CD14-positive monocyte (primary cell): ENCODE measurements around the gene SLC37A1. TPM values are rescaled to one million over a fixed set of nuclear protein-coding genes. Genes with fewer than 3 reads are reported as not detected.

ENCODE experiments used
- DNase-seq, 3 donors: peaks; one replicate each; pipeline ENCODE4 v3.0.0-alpha.2; 2011 to 2022
- H2AFZ ChIP-seq: 2 replicates; pipeline ENCODE4 v1.6.0; 2012; ENCODE audit warnings: mild to moderate bottlenecking, low read depth, low read length, inconsistent platforms; ENCODE audit not compliant: insufficient read depth, poor library complexity, severe bottlenecking
- H3K27ac ChIP-seq, 2 donors: 1 replicate in 1 of 2; 2 replicates in 1 of 2; pipeline ENCODE4 v1.5.1; 2012 to 2013; ENCODE audit warnings: low read length in 2 of 2, control low read depth in 1 of 2, inconsistent platforms in 1 of 2, low read depth in 1 of 2, mild to moderate bottlenecking in 1 of 2
- H3K27me3 ChIP-seq, 2 donors: one replicate each; pipeline versions ENCODE4 v1.6.0 to v1.6.1; 2011 to 2013; ENCODE audit warnings: low read length in 2 of 2; ENCODE audit not compliant: control insufficient read depth in 2 of 2, insufficient read depth in 2 of 2
- H3K36me3 ChIP-seq, 2 donors: replicated peaks in 1 of 2; 1 replicate in 1 of 2; 2 replicates in 1 of 2; pipeline versions ENCODE4 v1.5.1 to v1.6.1; 2012 to 2013; ENCODE audit warnings: low read length in 2 of 2, control low read depth in 1 of 2, inconsistent platforms in 1 of 2, mild to moderate bottlenecking in 1 of 2; ENCODE audit not compliant: insufficient read depth in 2 of 2, control insufficient read depth in 1 of 2
- H3K4me1 ChIP-seq, 2 donors: 1 replicate in 1 of 2; 2 replicates in 1 of 2; pipeline versions ENCODE4 v1.5.1 to v1.6.1; 2012 to 2013; ENCODE audit warnings: low read length in 2 of 2, control low read depth in 1 of 2, inconsistent platforms in 1 of 2, mild to moderate bottlenecking in 1 of 2, moderate library complexity in 1 of 2; ENCODE audit not compliant: insufficient read depth in 2 of 2, control insufficient read depth in 1 of 2
- H3K4me2 ChIP-seq: replicated peaks from 2 replicates; pipeline ENCODE3; 2012; ENCODE audit warnings: low read length, moderate library complexity, mild to moderate bottlenecking; ENCODE audit not compliant: poor library complexity, severe bottlenecking; ENCODE audit errors: extremely low read depth
- H3K4me3 ChIP-seq, 3 experiments: fragments of 200-600 bp in 1 of 3; sonication (generic) in 1 of 3; replicated peaks in 1 of 3; 1 replicate in 2 of 3; 2 replicates in 1 of 3; pipeline ENCODE4 v1.5.1; 2011 to 2013; ENCODE audit warnings: low read length in 3 of 3, mild to moderate bottlenecking in 3 of 3, control low read depth in 2 of 3, low read depth in 2 of 3, inconsistent platforms in 1 of 3, moderate library complexity in 1 of 3
- H3K79me2 ChIP-seq: 2 replicates; pipeline ENCODE4 v1.6.0; 2012; ENCODE audit warnings: mild to moderate bottlenecking, control low read depth, inconsistent platforms, low read length, moderate library complexity; ENCODE audit not compliant: insufficient read depth
- H3K9ac ChIP-seq: 2 replicates; pipeline ENCODE4 v1.6.0; 2017; ENCODE audit warnings: low read length, mild to moderate bottlenecking; ENCODE audit not compliant: insufficient read depth, poor library complexity, severe bottlenecking
- H3K9me3 ChIP-seq, 2 donors: replicated peaks in 1 of 2; 1 replicate in 1 of 2; 2 replicates in 1 of 2; pipeline versions ENCODE4 v1.5.1 to v1.6.1; 2012 to 2013; ENCODE audit warnings: low read length in 2 of 2, control low read depth in 1 of 2; ENCODE audit not compliant: control insufficient read depth in 1 of 2, insufficient read depth in 1 of 2
- H4K20me1 ChIP-seq: 2 replicates; pipeline ENCODE4 v1.6.0; 2012; ENCODE audit warnings: mild to moderate bottlenecking, low read length, control low read depth, moderate library complexity; ENCODE audit not compliant: insufficient read depth
- H3K27ac Mint-ChIP-seq, 7 donors: one replicate each; pipeline ENCODE4 v1.8.0; 2020; ENCODE audit warnings: mild to moderate bottlenecking in 7 of 7, mixed read lengths in 7 of 7, moderate library complexity in 6 of 7, inconsistent platforms in 2 of 7
- H3K27me3 Mint-ChIP-seq, 3 donors: one replicate each; pipeline ENCODE4 v1.8.0; 2021 to 2022; ENCODE audit warnings: low read depth in 3 of 3, mild to moderate bottlenecking in 3 of 3, mixed read lengths in 3 of 3, moderate library complexity in 3 of 3, inconsistent platforms in 1 of 3
- H3K36me3 Mint-ChIP-seq, 2 donors: one replicate each; pipeline ENCODE4 v1.8.0; 2020; ENCODE audit warnings: mixed read lengths in 2 of 2, inconsistent platforms in 1 of 2, mild to moderate bottlenecking in 1 of 2
- H3K4me1 Mint-ChIP-seq: one replicate; pipeline ENCODE4 v1.8.0; 2020; ENCODE audit warnings: mild to moderate bottlenecking, mixed read lengths
- H3K4me3 Mint-ChIP-seq, 2 donors: one replicate each; pipeline ENCODE4 v1.8.0; 2020; ENCODE audit warnings: mild to moderate bottlenecking in 2 of 2, mixed read lengths in 2 of 2, moderate library complexity in 1 of 2
- H3K9me3 Mint-ChIP-seq, 7 donors: one replicate each; pipeline ENCODE4 v1.8.0; 2020 to 2022; ENCODE audit warnings: mixed read lengths in 7 of 7, mild to moderate bottlenecking in 6 of 7, moderate library complexity in 6 of 7, inconsistent platforms in 2 of 7
- WGBS: methylation state at CpG from one replicate; pipeline ENCODE4 v1.1.5; 2013; ENCODE audit warnings: missing lambda C conversion rate; ENCODE audit not compliant: insufficient coverage; 5-methylcytosine and 5-hydroxymethylcytosine counted together
- intact Hi-C, 2 donors: fragments of 100-400 bp; cut with micrococcal nuclease; formaldehyde crosslinking; loops; one replicate each; pipeline versions ENCODE4 v1.15.0 to v1.15.1; 2023
- polyA plus RNA-seq, 3 donors: library from polyadenylated mRNA; depleted of rRNA in 1 of 3; unstranded in 2 of 3; stranded (reverse) in 1 of 3; fragments of 300-500 nt in 2 of 3; fragments of >200 nt in 1 of 3; fragmentation: Illumina TruSeq in 2 of 3; gene quantifications; 1 replicate in 2 of 3; 2 replicates in 1 of 3; pipeline ENCODE4 v1.2.3, GENCODE V29; 2012 to 2021
- TF ChIP-seq, protein P1 (sequence below): fragments of 200-600 bp; IDR thresholded peaks from one replicate; pipeline ENCODE4 v1.8.0; 2022; ENCODE audit warnings: antibody characterized with exemption, mild to moderate bottlenecking

The SLC37A1 gene
- polyA plus RNA-seq, 3 donors: 2.7 to 12.4 (median 4.3) TPM

DNA sequence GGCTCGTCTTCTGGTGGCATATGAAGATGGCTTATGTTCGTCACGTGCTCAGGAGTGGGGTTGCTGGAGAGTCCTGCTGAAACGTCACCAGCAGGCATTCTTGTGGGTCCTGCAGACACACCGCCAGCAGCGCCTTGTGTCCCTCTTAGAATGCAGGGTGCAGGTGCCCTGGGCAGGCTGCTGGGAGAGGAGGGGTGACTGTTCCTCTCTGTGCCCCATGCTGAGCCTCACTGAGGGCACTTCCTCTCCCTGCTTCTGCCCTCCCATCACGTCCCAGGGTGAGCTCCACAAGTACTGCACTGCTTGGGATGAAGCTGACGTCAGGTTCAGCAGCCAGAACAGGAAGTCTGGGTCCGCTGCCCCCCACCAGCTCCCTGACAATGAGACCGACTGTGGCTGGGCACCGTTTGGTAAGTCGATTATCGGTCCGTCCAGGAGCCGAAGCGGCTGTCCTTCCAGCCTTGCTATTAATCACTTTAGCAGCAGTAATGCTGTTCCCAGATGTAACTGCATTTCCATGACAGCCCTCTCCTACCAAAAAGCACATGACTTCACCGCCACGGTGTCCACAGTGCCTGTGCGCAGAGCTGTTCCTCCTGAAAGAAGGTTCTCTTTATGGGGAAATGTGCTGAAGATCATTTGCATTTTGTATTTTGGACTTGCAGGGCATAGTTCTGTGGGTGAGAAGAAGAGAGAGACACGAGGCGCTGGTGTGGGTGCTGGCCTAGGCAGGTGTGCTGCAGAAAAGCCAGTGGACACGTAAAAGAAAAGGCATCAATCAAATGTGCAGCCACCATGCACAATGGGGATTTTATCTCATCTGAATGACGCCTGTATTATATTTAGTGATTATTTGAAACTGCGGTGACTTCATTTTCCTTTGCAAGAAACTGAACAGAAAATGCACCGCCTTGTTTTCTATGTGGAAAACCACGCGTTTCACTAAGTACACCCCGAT is 21.0 kb downstream of the SLC37A1 start:
- WGBS: 19% methylated on average over 22 of the region's 28 CpGs
- Histone ChIP-seq H3K4me2 (peak overlapping the region; percentile 68), H2AFZ (peak overlapping the region; percentile 71), H3K9me3 (no peaks in the 10 kb centered on the region), H3K4me3 (peak overlapping the region in 1 of 3 experiments; percentile 59), H3K27me3 (no peaks in the 10 kb centered on the region), H4K20me1 (no peaks in the 10 kb centered on the region), H3K79me2 (no peaks in the 10 kb centered on the region), H3K9ac (no peak overlapping the region), H3K4me1 (peaks cover 25 to 31% of the 10 kb centered on the region in 2 donors), H3K27ac (peak overlapping the region in 1 of 2 donors; percentile 45), H3K36me3 (peaks cover 12 to 58% of the 10 kb centered on the region in 2 donors)
- Mint-ChIP-seq H3K36me3 (peaks cover 47 to 48% of the 10 kb centered on the region in 2 donors), H3K27ac (peak overlapping the region; percentile 22 to 85 (median 66)), H3K9me3 (peaks cover 0 to 2% (median 0%) of the 10 kb centered on the region in 7 donors), H3K27me3 (peaks cover 0 to 3% (median 0%) of the 10 kb centered on the region in 3 donors), H3K4me3 (peak overlapping the region; percentile 72 to 92), H3K4me1 (peaks cover 32% of the 10 kb centered on the region)
- intact Hi-C loops: loop anchor here in 1 of 2 donors (5.0 kb wide), 1 partner anchor 37 kb away; the partner anchor contains the start of gene RSPH1
- DNase-seq: peak; percentile 47 to 66 (median 56)
- TF ChIP-seq, protein P1, sequence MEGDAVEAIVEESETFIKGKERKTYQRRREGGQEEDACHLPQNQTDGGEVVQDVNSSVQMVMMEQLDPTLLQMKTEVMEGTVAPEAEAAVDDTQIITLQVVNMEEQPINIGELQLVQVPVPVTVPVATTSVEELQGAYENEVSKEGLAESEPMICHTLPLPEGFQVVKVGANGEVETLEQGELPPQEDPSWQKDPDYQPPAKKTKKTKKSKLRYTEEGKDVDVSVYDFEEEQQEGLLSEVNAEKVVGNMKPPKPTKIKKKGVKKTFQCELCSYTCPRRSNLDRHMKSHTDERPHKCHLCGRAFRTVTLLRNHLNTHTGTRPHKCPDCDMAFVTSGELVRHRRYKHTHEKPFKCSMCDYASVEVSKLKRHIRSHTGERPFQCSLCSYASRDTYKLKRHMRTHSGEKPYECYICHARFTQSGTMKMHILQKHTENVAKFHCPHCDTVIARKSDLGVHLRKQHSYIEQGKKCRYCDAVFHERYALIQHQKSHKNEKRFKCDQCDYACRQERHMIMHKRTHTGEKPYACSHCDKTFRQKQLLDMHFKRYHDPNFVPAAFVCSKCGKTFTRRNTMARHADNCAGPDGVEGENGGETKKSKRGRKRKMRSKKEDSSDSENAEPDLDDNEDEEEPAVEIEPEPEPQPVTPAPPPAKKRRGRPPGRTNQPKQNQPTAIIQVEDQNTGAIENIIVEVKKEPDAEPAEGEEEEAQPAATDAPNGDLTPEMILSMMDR: no peak

DNA sequence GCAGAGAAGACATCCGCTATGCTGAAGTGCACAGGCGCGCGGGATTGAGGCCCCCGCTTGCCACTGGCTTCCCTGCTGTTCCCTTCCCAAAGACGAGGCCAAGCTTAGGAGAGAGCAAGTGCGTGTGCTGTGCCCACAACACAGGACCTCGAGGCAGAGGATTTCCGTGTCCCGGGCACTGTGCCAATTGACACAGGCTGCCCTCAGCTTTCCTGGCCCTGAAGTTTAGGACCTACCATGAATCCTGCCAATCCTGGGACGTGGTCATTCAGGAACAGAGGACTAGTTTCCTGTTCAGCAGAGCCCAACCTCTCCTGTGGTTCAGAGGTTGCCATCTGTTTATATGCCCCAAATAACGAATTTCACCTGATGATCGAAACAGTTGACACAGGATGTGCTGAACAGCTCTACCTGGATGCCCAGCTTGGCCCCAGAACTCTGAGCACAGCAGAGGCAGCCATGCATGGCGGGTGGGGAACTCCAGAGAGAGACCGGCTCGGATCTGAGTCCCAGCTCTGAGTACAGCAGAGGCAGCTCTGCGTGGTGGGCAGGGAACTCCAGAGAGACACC is 22.0 kb downstream of the SLC37A1 start:
- intact Hi-C loops: no loop called here
- Histone ChIP-seq H3K36me3 (peaks cover 19 to 58% of the 10 kb centered on the region in 2 donors), H3K9ac (no peak overlapping the region), H3K79me2 (no peaks in the 10 kb centered on the region), H3K4me1 (peaks cover 25 to 31% of the 10 kb centered on the region in 2 donors), H3K27me3 (no peaks in the 10 kb centered on the region), H4K20me1 (no peaks in the 10 kb centered on the region), H2AFZ (no peak overlapping the region), H3K27ac (no peak overlapping the region), H3K4me2 (no peak overlapping the region), H3K4me3 (no peak overlapping the region), H3K9me3 (no peaks in the 10 kb centered on the region)
- TF ChIP-seq, protein P1: no peak
- H3K4me1 Mint-ChIP-seq: peaks cover 32% of the 10 kb centered on the region
- DNase-seq: no peak
- peaks cover 0 to under 1% (median 0%) of the 10 kb centered on the region in 3 donors for H3K27me3 Mint-ChIP-seq
- peaks cover 0 to 1% (median 0%) of the 10 kb centered on the region in 7 donors for H3K9me3 Mint-ChIP-seq
- WGBS: 65% methylated on average over 17 of the region's 17 CpGs
- no peak overlapping the region for H3K4me3 Mint-ChIP-seq
- H3K36me3 Mint-ChIP-seq: peaks cover 51 to 55% of the 10 kb centered on the region in 2 donors
- peak overlapping the region in 2 of 7 donors; percentile 33 to 73 for H3K27ac Mint-ChIP-seq
